ENCODE measurements around the gene FAM135A.
"Not testable (repeated sequence)": the region's sequence is repeated elsewhere in the genome, so short reads cannot be mapped to it uniquely, and the experiment has no call there.

FAM135A gene

DNA sequence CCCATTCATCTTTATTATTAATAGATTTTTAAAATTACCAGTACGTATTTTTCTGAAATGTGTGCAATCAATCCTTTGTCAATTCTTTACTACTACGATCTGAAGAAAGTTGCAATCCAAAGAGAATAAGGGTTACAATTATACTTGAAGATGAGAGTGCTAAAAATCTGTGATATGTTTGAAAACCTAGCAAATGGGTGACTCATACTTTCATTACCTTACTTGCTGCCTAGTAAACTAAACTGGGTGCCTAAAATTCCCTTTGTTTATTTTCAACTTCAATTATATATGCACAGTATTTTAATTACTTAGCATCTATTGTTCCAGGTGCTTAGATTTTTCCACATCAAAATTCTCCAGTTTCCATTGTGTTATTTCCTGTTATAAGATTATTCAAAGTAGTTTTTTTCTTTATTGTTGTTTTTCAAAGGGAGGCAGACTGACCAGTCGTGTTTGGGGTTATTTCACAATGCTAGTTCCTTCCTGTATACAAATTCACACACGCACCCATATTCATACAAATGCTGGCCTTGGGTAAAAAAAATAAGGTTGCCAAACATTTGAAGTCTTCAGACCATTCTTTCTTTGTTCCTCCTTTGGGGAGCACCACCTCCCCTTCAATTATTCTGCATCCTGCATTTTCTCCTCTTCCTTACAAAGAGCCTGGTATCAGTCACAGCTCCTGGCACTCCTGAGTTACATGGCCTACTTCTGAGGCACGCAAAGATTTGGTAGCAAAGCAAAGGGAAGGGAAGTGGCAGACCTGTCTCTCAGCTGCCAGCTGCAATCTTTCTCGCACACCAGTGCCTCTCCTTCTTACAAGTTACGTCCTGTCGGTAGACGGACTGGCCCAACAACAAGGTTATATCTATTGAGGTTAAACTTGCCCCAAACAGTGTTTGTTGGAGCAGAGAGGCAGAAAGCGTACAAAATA lies 16.2 kb upstream of the FAM135A start:
- no peak for DNase-seq (ENCODE audit: low read depth)

DNA sequence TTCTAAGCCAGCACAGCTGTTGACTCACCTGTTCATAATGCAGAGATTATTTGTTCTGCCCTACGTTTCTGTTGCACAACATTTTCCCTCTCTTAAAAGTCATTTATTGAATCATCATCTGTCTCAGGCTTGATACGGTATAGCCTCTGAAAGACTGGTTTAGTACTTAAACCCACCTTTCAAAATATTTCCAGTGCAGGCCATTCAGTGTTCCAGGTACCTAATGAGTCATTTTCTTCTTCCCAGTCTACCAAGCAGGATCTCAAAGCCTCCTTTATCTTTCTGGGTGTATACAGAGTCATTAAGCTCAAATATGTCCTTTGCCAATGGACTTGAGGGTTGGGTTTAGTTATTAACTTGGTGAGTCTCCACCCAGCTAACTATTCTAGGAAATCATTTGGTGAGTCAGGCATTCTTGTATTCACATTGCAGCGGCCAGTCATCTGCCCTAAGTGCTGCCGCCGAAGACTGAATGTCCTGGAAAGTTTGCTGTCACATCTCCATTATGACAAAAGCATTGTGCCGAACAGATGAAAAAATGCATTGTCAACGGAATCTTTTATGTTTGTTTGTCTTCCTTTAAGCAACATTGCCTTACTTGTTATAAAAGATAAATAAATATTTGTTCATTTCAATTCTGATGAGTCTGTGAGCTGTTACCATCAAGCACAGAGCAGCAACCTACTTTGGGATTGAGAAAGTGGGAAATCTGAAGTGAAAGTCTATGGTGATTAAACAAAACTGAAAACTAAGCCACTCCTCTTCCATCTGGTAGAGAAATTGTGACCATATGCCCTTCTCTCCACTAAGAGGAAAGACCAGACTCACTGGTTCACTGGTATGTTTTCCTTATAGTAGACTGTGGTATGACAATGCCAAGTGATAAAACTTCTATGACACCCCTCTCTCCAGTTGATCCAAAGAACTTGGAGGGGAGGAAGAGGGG lies 14.3 kb upstream of the FAM135A start:
- DNase-seq (ENCODE audit: low read depth): no peak

DNA sequence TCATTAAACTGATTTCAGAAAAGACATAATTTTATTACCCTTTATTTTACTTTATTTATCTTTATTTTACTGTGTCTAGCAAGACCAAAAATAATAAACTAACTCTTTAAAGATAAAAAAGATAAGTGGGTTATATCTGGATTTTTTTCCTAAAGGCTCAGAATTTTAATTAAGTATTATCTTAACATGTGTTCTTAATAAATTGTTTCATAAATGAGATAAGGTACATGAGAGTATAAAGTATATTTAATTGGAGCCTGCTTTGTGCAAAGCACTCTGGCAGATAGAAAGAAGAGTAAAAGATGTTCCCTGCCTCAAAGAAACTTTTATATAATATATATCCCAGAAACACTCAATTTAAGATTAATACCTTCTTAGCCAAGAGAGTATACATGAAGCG lies 8.7 kb upstream of the FAM135A start:
- no peak for DNase-seq (ENCODE audit: low read depth)

DNA sequence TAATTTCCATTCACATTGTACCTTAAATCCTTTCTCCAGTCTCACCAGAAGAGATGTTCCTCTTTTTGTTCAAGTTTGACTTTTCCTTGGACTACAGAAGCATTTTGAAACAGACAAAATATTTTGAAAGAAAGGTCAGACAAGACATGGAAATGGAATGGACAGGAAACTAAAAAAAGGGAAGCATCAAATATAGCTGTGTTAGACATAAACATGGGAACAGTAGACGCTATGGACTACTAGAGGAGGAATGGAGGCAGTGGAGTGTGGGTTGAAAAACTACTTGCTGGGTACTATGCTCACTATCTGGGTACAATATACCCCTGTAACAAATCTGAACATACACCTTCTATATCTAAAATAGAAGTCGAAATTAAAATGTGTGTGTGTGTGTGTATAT lies 4.1 kb upstream of the FAM135A start:
- no peak for DNase-seq (ENCODE audit: low read depth)

DNA sequence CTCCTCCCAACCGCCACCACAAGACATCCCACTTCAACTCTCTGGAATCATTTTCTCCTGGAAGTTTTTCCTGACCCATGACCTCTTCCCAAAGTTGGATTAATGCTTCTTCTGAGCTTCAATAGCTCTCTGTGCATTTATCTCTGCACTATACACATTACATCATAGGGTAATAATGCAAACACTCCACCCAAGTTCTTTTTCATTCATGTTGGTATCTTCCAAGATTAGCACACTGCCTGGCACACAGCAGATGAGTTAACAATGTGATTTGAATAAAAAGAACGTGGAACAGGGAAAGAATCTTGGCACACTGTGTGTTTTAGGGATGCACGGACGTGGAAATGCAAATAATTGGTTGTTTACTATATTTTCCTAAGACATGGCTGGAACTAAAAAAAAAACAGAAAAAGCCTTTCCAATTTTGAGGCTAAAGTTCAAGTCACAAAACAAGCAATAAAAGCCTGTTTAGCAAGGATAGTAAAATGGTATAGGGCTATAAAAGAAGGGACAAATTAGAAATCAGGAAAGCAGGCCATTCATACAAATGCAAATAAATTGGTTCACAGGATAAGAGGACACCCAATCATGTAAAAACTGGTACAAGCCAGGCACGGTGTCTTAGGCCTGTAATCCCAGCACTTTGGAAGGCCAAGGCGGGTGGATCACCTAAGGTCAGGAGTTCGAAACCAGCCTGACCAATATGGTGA lies 1.6 kb upstream of the FAM135A start:
- no peak for DNase-seq (ENCODE audit: low read depth)

DNA sequence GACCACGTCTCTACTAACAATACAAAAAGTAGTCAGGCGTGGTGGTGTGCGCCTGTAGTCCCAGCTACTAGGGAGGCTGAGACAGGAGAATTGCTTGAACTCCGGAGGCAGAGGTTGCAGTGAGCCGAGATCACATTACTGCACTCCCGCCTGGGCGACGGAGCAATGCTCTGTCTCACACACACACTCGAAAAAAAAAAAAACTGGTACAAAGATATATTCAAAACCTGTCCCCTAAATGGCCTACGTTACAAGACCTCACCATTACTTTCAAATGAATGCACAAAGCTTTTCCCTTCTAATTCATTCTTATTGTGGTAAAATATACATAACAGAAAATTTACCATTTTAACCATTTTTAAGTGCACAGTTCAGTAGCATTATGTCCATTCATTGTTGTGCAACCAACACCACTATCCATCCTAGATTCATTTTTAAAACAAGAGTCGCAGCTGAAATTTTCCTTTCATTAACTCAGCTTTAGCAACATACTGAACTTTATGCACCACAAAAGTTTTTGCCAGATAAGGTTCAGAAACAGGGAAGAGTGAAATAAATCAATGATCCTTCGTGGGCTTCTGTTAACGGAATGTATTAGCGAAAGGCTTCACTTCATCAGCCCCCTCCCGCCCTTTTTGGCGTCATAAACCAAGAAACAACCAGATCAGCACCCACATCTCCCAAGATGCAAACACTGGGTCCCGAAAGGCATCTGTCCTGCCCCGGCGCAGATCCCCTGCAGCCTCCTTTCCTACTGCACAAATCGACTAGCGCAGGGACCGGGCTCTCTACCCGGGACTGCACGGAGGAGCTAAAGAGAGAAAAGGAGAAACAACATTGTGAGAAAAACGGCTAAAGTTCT lies 825 bp upstream of the FAM135A start:
- DNase-seq (ENCODE audit: low read depth): no peak

DNA sequence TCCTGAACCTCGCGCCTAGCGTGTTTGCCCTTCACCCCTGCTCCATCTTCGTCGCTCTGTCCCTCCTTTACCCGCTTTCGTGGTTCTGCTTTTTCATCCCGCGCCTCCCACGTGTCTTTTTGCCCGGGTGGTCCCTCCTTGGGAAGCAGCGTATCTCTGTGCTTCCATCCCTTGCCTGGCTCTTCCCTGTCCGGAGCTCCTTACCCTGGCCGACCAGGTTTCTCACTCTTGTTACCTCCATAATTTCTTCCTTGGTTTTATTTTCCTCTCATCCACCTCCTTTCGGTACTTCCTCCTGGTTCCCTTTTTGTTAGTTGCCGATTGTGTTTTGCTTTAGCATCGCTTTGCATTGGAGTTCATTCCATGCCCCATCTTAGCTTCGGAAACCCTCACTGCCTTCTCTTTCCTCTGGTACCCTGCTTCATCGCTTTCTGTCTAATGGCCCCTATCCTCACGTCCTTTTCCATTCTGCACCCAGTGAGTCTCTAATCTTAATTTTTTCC lies 735 bp downstream of the FAM135A start:
- DNase-seq (ENCODE audit: low read depth): no peak

DNA sequence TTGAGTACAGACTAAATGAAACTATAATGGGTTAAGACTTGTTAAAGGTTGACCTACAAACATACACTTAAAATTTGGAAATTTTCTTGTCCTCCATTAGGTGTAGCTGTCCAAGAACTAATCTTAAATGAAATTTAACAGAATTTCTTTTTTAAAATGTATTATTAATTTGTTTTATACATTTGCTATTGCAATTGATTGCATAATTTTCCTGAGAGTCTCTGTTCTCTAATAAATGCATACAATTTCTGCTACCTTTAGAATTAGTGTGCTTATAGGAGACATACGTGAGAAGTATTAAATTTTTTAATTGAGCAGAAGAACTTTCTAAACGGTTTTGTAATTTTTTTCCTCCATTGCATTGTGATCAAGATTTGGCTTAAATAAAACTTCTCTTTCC lies 1.5 kb downstream of the FAM135A start:
- DNase-seq (ENCODE audit: low read depth): no peak

DNA sequence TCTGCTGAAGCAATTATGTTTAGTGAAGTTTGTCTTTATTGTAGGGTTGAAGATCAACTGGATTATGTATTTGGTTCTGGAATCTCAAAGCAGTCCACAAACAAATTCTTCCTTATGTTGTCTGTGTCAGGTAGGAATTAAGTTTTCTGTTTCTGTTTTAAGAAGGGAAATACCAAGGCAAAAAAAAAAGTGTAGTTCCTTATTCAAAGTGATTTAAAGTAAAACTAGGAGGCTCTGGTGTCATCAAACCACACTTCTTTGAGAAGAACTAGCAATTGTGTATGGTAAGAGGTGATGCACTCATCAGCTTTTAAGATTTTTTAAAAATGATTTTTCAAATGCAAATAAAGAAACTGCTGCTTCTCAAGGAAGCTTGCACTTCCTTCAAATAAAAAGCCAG lies 1.9 kb downstream of the FAM135A start:
- DNase-seq (ENCODE audit: low read depth): no peak

DNA sequence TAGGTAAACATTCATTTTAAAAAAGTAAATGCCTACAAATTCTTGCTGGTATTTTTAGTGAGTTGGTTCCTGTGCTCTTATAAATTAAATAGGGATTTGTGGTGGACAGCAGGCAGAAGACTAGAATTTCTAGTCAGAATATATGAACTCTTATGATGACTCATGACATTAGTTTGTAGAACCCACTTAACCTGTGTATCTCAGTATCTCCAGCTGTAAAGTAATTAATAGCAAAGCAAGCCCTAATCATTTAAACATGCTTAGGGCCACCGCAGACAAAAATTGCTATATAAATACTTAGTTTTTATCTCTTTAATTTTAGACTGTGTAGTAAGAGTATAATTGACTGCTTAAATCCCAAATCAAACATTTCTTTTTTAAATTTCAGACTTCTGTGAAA lies 2.4 kb downstream of the FAM135A start:
- no peak for DNase-seq (ENCODE audit: low read depth)

DNA sequence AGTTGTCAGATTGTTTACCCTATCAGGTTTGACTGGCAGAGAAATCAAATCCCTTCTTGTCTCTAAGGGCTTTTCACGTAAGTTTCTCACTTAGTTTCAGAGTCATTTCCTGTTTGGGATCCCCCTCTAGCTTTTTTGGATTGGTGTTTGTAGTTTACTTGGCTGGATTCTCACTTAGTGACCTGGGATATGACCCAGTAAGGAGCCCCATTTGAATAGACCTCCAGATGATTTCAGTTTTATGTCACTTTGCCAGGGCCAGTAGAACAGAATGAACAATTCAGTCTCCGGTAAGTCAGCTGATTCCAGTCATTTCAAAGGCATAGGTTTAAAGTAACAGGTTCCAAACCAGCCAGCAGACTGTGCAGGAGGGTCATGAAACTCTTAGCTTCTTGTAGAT lies 8.2 kb downstream of the FAM135A start:
- no peak for DNase-seq (ENCODE audit: low read depth)

DNA sequence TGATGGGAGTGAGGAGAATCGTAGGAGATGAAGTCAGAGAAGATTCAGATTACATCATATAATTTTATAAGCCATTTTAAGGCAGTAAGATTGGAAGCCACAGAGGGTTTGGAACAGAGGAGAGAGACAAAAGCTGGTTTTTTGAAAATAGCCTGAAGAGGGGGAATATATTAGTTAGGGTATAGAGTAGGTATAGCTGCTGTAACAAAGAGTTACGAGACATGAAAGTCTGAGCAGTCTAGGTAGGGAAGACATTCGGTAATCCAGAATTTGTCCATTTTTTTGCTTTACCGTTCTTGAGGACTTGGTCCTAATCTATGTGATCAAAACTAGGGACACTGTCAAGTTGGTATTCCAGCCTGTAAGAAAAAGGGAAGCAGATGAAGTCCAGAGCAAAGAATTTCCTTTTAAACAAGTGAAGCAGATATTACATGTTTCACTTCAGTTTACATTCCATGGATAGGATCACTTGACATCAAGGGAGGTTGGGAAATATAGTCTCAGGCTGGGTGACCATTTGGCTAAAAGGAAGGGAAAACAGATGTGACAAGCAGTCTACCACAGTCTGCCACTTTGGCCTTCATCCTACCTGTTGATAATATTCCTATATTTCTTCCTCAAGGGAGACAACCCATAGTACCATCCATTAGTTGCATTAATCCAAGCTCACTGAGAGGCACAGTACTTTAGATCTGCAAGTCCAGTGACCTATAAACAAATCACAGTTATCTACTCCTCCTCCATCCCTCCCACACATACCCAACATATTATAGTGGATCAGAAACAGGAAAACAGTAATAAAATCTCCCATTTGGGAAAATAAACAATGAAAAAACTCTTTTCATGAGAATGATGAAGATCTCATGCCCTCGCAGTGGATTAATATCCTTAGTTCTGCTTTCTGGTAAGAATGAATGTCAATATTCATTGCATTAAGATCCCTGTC lies 10.2 kb downstream of the FAM135A start:
- no peak for DNase-seq (ENCODE audit: low read depth)

DNA sequence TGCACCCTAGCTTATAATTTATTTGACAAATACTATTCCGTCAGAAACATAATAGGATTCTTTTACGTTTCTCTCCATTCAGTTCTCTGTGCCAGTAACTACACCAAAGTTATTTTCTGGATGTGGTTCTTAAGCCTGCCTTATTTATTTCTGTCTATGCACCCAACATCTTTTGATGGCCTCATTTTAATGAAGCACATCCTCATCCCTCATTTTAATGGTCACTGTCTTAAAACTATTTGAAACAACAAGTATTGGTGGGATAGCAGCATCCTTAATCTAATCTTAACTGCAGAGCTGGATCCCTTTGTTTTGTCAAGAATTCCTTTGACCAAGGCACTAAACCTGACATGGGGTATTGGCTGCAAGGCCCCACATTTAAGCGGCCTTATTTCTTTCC lies 11.0 kb downstream of the FAM135A start:
- DNase-seq (ENCODE audit: low read depth): no peak

DNA sequence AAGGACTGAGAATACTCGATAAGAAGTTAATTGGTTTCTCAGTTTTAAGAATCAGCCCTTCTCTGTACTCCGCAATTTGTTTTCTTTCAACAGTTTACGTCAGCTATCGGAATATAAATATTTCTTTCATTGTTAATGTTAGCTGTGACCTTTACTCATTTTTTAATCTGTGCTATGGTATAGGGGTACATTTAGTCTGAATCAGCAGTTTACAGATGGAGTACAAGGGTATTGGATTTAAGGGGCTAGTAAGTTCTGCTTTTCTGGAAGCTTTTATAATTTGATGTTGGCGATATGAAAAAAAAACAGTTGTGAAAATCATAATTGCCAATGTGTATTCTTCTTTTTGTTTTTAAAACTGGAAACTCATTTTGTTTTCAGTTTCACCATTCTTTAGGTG lies 23.0 kb downstream of the FAM135A start:
- no peak for DNase-seq (ENCODE audit: low read depth)

DNA sequence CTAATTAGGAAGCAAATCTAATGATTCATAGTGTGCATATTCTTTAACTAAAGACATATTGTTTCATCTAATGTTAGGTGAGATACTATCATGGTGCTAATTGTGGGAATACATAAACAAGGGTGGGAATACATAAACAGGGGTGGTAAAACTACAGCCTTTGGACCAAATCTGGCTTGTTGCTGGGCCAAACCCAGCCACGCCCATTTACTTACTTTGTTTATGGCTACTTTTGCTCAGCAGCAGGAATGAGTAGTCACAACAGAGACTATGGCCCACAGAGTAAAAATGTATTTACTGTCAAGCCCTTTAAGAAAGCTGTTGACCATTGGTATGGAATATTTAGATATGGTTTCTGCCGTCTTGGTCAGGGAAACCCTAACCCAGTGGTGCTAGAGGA lies 31.7 kb downstream of the FAM135A start:
- no peak for DNase-seq (ENCODE audit: low read depth)

DNA sequence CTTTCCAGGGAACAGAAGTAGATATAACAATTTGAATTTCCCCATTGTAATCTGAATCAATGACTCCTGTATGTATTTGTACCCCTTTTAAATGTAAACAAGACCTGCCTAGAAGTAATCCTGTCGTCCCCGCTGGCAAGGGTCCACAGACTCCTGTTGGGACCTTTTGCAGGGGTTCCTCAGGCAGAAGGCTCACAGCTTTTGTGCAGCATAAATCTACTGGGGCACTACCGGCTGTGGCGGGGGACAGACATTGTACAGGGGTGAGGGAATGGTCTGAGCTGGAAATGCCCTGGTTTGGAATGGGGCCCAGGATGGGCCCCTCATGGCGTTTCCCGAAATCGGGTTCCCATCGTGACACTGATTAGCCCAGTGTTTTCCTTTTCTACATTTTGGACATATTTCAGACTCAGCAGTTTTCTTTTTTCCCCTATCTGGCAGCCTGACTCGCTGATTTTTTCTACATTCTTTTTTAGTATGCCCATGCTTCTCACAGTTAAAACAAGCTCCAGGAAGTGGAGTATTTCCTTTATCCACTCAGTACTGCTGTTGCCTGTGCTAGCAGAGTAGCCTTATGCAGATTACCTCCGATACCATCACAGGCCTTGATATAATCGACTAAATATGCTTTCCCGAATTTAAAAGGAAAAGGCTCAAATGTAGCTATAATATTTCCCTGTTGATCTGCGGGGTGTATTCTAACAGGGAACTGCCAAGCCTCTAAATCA lies 34.2 kb downstream of the FAM135A start:
- not testable (repeated sequence) for DNase-seq (ENCODE audit: low read depth)

DNA sequence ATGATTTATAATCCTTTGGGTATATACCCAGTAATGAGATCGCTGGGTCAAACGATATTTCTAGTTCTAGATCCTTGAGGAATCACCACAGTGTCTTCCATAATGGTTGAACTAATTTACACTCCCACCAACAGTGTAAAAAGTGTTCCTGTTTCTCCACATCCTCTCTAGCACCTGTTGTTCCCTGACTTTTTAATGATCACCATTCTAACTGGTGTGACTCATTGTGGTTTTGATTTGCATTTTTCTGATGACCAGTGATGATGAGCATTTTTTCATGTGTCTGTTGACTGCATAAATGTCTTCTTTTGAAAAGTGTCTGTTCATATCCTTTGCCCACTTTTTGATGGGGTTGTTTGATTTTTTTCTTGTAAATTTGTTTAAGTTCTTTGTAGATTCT lies 40.6 kb downstream of the FAM135A start:
- not testable (repeated sequence) for DNase-seq (ENCODE audit: low read depth)

DNA sequence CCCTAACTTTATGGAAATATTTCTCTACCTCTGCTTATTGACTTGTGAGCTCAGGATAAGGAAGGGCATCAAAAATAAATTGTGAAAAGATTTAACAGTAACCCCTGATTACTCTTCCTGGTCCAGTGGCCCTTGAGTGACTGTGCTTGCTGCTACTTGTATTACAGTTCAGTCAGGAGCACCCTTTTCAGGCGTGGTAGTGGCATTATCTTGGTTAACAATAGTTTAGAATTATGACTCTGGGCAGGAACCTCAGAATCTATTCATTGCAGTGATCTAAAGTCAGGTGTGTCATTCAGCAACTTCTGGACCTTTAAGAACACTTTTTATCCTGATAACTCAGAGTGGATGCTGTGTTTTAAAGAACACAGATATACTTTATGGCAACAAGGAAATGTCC lies 43.4 kb downstream of the FAM135A start:
- DNase-seq (ENCODE audit: low read depth): no peak

DNA sequence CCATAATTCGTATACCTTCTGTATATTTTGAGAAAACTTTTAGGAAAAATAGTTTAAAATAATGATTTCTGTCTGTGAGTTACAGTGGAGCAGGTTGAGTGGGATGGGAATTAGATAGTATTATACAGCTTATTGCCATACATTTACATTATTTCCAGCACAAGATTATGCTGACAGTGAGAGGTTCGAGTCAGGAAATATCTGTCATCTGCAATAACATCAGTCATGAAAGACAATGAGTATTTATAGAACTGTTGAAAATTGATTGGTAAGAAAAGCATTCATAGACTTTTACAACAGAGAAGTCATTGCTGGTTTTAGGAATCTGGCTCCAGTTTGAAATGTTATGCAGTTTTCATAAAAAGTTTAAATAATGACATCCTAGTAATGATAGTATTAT lies 45.9 kb downstream of the FAM135A start:
- DNase-seq (ENCODE audit: low read depth): no peak
